Kidney (tissue), 14 donors: ENCODE results near the gene UGT2B17. TPM values are rescaled to one million over a fixed set of nuclear protein-coding genes. Genes with fewer than 3 reads are reported as not detected.
"Not testable (repeated sequence)": the region's sequence is repeated elsewhere in the genome, so short reads cannot be mapped to it uniquely, and the experiment has no call there.

ENCODE experiments used
- DNase-seq, 5 donors: peaks; one replicate each; pipeline ENCODE4 v3.0.0-alpha.2; 2013 to 2020
- FAIRE-seq: peaks from 2 replicates; lab custom pipeline; 2012; peaks lifted over from hg19 to GRCh38; lab: Jason Lieb, UNC
- H3K27ac ChIP-seq, 2 donors: one replicate each; pipeline ENCODE4 v1.7.0; 2013; ENCODE audit warnings: low read depth in 2 of 2, low read length in 2 of 2, inconsistent platforms in 1 of 2
- H3K27me3 ChIP-seq: one replicate; pipeline ENCODE4 v1.7.1; 2013; ENCODE audit warnings: low read length, inconsistent platforms; ENCODE audit not compliant: control insufficient read depth, insufficient read depth
- H3K36me3 ChIP-seq, 3 donors: one replicate each; pipeline versions ENCODE4 v1.7.0 to v1.7.1; 2013; ENCODE audit warnings: low read length in 3 of 3, control low read depth in 1 of 3, inconsistent platforms in 1 of 3; ENCODE audit not compliant: insufficient read depth in 3 of 3, control insufficient read depth in 2 of 3
- H3K4me1 ChIP-seq, 3 donors: one replicate each; pipeline versions ENCODE4 v1.7.0 to v1.7.1; 2013; ENCODE audit warnings: low read length in 3 of 3, inconsistent platforms in 1 of 3, low read depth in 1 of 3; ENCODE audit not compliant: control insufficient read depth in 2 of 3, insufficient read depth in 2 of 3
- H3K4me3 ChIP-seq, 3 donors: one replicate each; pipeline versions ENCODE4 v1.7.0 to v1.8.1; 2013; ENCODE audit warnings: low read length in 3 of 3, control low read depth in 1 of 3, inconsistent platforms in 1 of 3
- H3K9ac ChIP-seq, 3 donors: one replicate each; pipeline versions ENCODE4 v1.7.0 to v1.7.1; 2013; ENCODE audit warnings: low read length in 3 of 3, control low read depth in 1 of 3, inconsistent platforms in 1 of 3
- H3K9me3 ChIP-seq, 3 donors: one replicate each; pipeline versions ENCODE4 v1.7.0 to v1.7.1; 2013; ENCODE audit warnings: low read length in 3 of 3, control low read depth in 1 of 3, inconsistent platforms in 1 of 3; ENCODE audit not compliant: control insufficient read depth in 2 of 3, insufficient read depth in 1 of 3
- intact Hi-C: fragments of 100-400 bp; cut with DNase I; formaldehyde crosslinking; loops from one replicate; pipeline ENCODE4 v1.11.1; 2022
- polyA plus RNA-seq: library from polyadenylated mRNA; stranded (reverse); fragments of 350-450 nt; fragmentation: Illumina TruSeq; extraction: RNeasy Lipid Tissue Mini Kit (QIAGEN cat#74804); gene quantifications from one replicate; pipeline ENCODE4 v1.2.3, GENCODE V29; 2014; ENCODE audit warnings: low read depth, low replicate concordance; ENCODE audit not compliant: insufficient read depth
- total RNA-seq: library from RNA; stranded (reverse); fragmentation: NEBNext Ultra II Directional; extraction: Animal tissue kit (Norgen Biotek cat#: 25700); gene quantifications from one replicate; pipeline ENCODE4 v1.2.1, GENCODE V29; 2021
- TF ChIP-seq, protein P1 (sequence below): IDR thresholded peaks from 3 replicates; pipeline ENCODE4 v1.5.1; 2012; ENCODE audit warnings: mild to moderate bottlenecking, moderate library complexity, borderline replicate concordance; ENCODE audit not compliant: insufficient read depth; ENCODE audit errors: extremely low read depth
- donor health status: control.
- donor health status: control.
- donor health status: control.
- donor health status: control.
- donor health status: control.
- donor health status: DM: yes; HTN: yes; CAD: no.
- donor health status: Normal renal cell carcinoma (clear cell type).

Gene UGT2B17
- total and polyA plus RNA-seq, 2 donors from 2014 or later = 0.38 TPM; not detected in 1

DNA sequence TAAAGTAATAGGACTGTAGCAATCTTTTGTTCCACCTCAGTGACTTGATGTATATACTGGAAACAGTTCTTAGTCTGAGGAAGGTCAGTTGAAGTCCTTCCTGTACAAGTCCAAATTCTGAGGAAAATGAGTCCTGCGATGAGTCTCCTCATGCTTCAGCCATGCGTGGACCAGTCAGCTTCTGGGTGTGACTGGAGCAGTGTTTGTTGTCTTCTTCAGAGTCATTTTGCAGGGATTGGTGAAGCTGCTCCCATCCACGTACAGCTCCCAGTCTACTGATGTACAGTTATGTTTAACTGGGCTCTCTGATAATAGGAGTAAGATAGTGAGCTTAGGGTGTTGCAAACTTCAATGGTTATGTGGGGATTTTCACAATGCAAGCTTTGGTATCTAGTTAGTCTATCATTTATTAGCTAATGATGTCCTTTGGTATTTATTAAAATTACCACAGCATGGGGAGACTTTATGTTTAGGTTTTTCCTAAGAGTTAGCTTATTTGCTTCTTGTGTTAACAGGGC lies 3.4 kb downstream of the UGT2B17 start:
- H3K27ac ChIP-seq = no peak overlapping the region
- no peaks in the 10 kb centered on the region for H3K27me3 ChIP-seq
- no peaks in the 10 kb centered on the region for H3K9me3 ChIP-seq
- FAIRE-seq (no peak), DNase-seq (no peak)
- H3K4me3 ChIP-seq = no peak overlapping the region
- no peak overlapping the region for H3K9ac ChIP-seq
- H3K4me1 ChIP-seq = no peaks in the 10 kb centered on the region
- H3K36me3 ChIP-seq = no peaks in the 10 kb centered on the region
- intact Hi-C loops = no loop called here
- TF ChIP-seq, protein P1, sequence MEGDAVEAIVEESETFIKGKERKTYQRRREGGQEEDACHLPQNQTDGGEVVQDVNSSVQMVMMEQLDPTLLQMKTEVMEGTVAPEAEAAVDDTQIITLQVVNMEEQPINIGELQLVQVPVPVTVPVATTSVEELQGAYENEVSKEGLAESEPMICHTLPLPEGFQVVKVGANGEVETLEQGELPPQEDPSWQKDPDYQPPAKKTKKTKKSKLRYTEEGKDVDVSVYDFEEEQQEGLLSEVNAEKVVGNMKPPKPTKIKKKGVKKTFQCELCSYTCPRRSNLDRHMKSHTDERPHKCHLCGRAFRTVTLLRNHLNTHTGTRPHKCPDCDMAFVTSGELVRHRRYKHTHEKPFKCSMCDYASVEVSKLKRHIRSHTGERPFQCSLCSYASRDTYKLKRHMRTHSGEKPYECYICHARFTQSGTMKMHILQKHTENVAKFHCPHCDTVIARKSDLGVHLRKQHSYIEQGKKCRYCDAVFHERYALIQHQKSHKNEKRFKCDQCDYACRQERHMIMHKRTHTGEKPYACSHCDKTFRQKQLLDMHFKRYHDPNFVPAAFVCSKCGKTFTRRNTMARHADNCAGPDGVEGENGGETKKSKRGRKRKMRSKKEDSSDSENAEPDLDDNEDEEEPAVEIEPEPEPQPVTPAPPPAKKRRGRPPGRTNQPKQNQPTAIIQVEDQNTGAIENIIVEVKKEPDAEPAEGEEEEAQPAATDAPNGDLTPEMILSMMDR = no peak

DNA sequence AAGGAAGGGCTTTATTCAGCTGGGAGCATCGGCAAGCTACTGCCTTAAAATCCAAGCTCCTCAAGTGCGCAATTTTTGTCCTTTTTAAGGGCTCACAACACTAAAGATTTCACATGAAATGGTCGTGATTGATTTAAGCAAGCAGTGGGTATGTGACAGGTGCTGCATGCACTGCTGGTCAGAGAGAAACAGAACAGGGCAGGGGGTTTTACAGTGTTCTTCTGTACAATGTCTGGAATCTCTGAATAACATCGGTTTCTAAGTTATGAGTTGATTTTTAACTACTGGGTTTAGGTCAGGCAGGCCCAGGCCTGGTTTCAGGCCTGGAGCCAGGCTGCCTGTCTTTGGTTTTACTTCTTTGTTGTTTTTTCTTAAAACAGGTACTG lies 6.0 kb downstream of the UGT2B17 start:
- H3K9ac ChIP-seq = no peak overlapping the region
- no peak overlapping the region for H3K4me3 ChIP-seq
- TF ChIP-seq, protein P1 = no peak
- FAIRE-seq (no peak), DNase-seq (no peak)
- H3K9me3 ChIP-seq = no peaks in the 10 kb centered on the region
- no peaks in the 10 kb centered on the region for H3K27me3 ChIP-seq
- no peaks in the 10 kb centered on the region for H3K4me1 ChIP-seq
- no peaks in the 10 kb centered on the region for H3K36me3 ChIP-seq
- no peak overlapping the region for H3K27ac ChIP-seq
- intact Hi-C loops = no loop called here

DNA sequence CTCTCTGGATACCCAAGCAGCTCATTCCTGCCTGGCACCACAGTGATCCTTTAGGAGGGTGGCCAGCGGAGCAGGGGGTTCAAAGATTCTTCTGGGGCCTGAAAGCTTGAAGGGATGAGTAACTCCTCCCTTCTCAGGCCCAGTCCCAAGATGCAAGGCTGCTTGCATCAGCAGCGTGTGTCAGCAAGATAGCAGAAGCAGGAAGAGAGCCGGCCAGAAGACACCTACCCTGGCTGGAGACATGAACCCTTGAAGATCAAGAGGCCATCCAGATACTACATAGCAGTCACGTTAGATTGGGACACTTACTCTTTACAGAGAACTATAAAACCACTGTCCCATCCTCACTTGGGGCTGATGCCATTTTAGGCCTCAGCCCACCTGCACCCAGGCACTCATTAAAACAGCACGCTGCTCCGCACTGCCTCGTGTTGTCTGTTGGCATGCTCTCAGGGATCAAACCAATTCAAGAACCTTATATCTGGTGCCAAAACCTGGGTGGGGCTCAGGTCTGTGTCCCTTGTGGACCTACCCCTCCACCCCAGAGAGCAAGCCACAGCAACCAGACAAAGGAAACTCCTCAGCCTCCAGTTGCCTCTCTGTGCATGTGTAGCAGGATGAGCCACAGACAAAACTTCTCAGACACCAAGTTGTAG lies 6.5 kb downstream of the UGT2B17 start:
- H3K27me3 ChIP-seq = no peaks in the 10 kb centered on the region
- no peaks in the 10 kb centered on the region for H3K36me3 ChIP-seq
- FAIRE-seq = no peak
- H3K27ac ChIP-seq = no peak overlapping the region
- intact Hi-C loops = no loop called here
- DNase-seq = peak in 1 of 5 donors; percentile 16
- no peaks in the 10 kb centered on the region for H3K4me1 ChIP-seq
- H3K9ac ChIP-seq = no peak overlapping the region
- no peaks in the 10 kb centered on the region for H3K9me3 ChIP-seq
- TF ChIP-seq, protein P1 = no peak
- H3K4me3 ChIP-seq = no peak overlapping the region

DNA sequence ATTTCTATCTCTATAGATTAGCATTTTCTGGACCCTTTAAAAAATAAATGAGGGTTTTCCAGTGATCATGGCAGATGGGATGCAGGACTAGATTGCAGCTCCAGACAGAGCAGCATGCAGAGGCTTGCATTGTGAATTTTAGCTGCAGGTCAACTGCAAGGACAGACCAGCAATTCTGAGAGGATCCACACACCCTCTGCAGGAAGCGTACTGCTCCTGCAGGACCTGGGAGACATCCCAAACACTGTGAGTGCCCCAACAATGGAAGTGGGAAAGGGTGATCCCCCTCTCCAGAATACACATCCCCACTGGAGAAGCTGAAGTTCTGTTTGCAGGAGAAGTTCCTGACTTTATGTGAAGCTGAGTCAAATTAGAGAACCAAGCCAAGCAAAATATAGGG lies 7.1 kb downstream of the UGT2B17 start:
- intact Hi-C loops, H3K4me1 ChIP-seq, H3K4me3 ChIP-seq, H3K27ac ChIP-seq, DNase-seq, H3K36me3 ChIP-seq, H3K9ac ChIP-seq, FAIRE-seq, H3K27me3 ChIP-seq, H3K9me3 ChIP-seq: not testable (repeated sequence)

DNA sequence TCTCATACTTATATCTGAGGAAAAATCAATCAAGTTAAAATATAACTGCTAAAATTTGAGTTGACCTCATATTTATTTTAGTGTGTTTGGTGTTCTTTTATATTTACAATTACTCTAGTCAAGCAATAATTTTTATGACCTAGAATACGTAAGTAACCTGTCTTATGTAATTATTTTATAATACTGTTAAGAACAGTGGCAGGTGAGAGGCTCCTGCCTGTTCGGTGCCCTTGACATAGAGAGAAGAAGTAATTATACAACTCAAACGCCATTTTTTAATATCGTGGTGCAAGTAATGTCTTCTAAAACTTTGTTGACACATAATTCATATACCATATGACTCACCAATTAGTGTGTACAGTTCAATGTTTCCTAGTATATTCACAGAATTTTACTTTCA lies 7.6 kb downstream of the UGT2B17 start:
- H3K27ac ChIP-seq, H3K9ac ChIP-seq, H3K9me3 ChIP-seq, intact Hi-C loops, H3K36me3 ChIP-seq, H3K27me3 ChIP-seq, DNase-seq, H3K4me1 ChIP-seq, FAIRE-seq, H3K4me3 ChIP-seq: not testable (repeated sequence)

DNA sequence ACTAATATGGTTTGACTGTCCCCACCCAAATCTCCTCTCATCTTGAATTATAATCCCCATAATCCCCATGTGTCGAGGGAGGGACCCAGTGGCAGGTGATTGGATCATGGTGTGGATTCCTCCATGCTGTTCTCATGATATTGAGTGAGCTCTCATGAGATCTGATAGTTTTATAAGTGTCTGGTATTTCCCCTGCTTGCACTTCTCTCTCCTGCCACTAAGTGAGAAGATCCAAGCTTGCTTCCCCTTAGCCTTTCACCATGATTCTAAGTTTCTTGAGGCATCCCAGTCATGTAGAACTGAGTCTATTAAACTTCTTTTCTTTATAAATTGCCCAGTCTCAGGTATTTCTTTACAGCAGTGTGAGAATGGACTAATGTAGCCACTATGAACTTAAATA lies 9.8 kb downstream of the UGT2B17 start:
- H3K36me3 ChIP-seq, FAIRE-seq, H3K4me3 ChIP-seq, H3K9me3 ChIP-seq, H3K27me3 ChIP-seq, intact Hi-C loops, H3K9ac ChIP-seq, DNase-seq, H3K4me1 ChIP-seq, H3K27ac ChIP-seq: not testable (repeated sequence)
